NCI-H1048 (cell line): ENCODE results near the gene ENTPD6.

Source experiments
- DNase-seq: peaks from one replicate; lab custom pipeline; 2025; lab: John Stamatoyannopoulos, UW

The ENTPD6 gene

GRCh38 chr20:25188218-25188617, 7.3 kb upstream of the ENTPD6 start:
- DNase-seq = no peak

GRCh38 chr20:25191051-25191450, 4.5 kb upstream of the ENTPD6 start:
- no peak for DNase-seq

GRCh38 chr20:25191689-25192088, 3.8 kb upstream of the ENTPD6 start:
- no peak for DNase-seq

- no peak for DNase-seq
Measured at GRCh38 chr20:25193843-25194242, 1.7 kb upstream of the ENTPD6 start.

GRCh38 chr20:25194333-25194972, 1.1 kb upstream of the ENTPD6 start:
- no peak for DNase-seq

GRCh38 chr20:25195962-25196785, 662 bp downstream of the ENTPD6 start:
- DNase-seq = no peak

- DNase-seq = no peak
Measured at GRCh38 chr20:25196786-25197120, 1.2 kb downstream of the ENTPD6 start.

- DNase-seq = no peak
Measured at GRCh38 chr20:25197183-25197869, 1.8 kb downstream of the ENTPD6 start.

- no peak for DNase-seq
Measured at GRCh38 chr20:25197870-25198190, 2.3 kb downstream of the ENTPD6 start.

GRCh38 chr20:25198663-25199383, 3.3 kb downstream of the ENTPD6 start:
- DNase-seq = no peak

GRCh38 chr20:25199473-25200260, 4.2 kb downstream of the ENTPD6 start:
- no peak for DNase-seq

GRCh38 chr20:25203089-25203488, 7.6 kb downstream of the ENTPD6 start:
- no peak for DNase-seq

- no peak for DNase-seq
Measured at GRCh38 chr20:25203871-25204320, 8.4 kb downstream of the ENTPD6 start.

- DNase-seq = no peak
Measured at GRCh38 chr20:25204550-25205276, 9.2 kb downstream of the ENTPD6 start.

GRCh38 chr20:25205277-25206062, 10.0 kb downstream of the ENTPD6 start:
- DNase-seq = no peak

GRCh38 chr20:25206063-25206403, 10.5 kb downstream of the ENTPD6 start:
- DNase-seq = no peak

- DNase-seq = no peak
Measured at GRCh38 chr20:25206548-25206947, 11.0 kb downstream of the ENTPD6 start.

GRCh38 chr20:25207149-25207959, 11.8 kb downstream of the ENTPD6 start:
- no peak for DNase-seq

GRCh38 chr20:25207960-25208534, 12.5 kb downstream of the ENTPD6 start:
- no peak for DNase-seq
